ENCODE measurements around the gene KLF15. TPM values are rescaled to one million over a fixed set of nuclear protein-coding genes. Genes with fewer than 3 reads are reported as not detected.

KLF15 gene
- total RNA-seq, 1 experiment from 2014 or later = 3.3 TPM

DNA sequence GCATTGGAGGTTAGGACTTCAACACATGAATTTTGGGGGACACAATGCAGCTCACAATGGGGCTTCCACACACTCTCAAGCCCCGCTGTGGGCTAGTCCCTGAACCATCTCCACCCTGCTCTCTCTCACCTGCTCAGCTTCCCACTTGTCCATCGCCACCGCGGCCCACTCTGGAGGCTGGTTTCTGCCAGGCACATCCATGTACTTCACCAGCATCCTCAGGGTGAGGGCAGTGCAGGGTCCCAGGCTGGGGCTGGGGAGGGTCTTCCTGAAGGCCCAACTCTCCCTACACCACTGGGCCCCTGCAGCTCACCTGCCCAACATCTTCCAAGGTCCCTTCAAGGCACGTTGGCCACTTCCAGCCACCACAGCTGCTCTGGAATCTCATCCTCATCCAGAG lies 46.4 kb downstream of the KLF15 start:
- Histone ChIP-seq H3K27me3 (ENCODE audit: insufficient read depth, low read length) (no peaks in the 10 kb centered on the region), H3K4me1 (ENCODE audit: control insufficient read depth in 1 of 2, insufficient read depth in 2 of 2, low read length in 2 of 2) (no peaks in the 10 kb centered on the region), H3K27ac (ENCODE audit: low read depth, low read length) (no peak overlapping the region), H3K9me3 (ENCODE audit: control insufficient read depth in 1 of 2, insufficient read depth in 1 of 2, low read depth in 1 of 2, low read length in 2 of 2) (no peaks in the 10 kb centered on the region), H3K79me2 (ENCODE audit: insufficient read depth, low read length) (no peaks in the 10 kb centered on the region), H3K36me3 (ENCODE audit: control insufficient read depth in 1 of 2, insufficient read depth in 2 of 2, low read length in 2 of 2) (no peaks in the 10 kb centered on the region), H3K4me3 (replicated peaks in 1 of 2; ENCODE audit: low read depth in 1 of 2, low read length in 2 of 2) (no peak overlapping the region), H2AFZ (ENCODE audit: low read depth, low read length, poor library complexity, severe bottlenecking) (no peak overlapping the region), H3K9me2 (ENCODE audit: insufficient read depth) (no peaks in the 10 kb centered on the region), H3K9ac (ENCODE audit: low read length) (no peak overlapping the region), H4K20me1 (ENCODE audit: insufficient read depth) (no peaks in the 10 kb centered on the region), H3K4me2 (ENCODE audit: low read length) (no peak overlapping the region)
- intact Hi-C loops (cut with micrococcal nuclease) = no loop called here
- DNase-seq (ENCODE audit: low read depth, low spot score) (no peak), ATAC-seq (no peak)
- POLR2A ChIA-PET = no interaction called here
- TF ChIP-seq CEBPB (IDR thresholded peaks at IDR 0.05; ENCODE audit: low read depth) (no peak), ZNF274 (IDR thresholded peaks at IDR 0.05; ENCODE audit: low read depth, low read length) (no peak), EZH2phosphoT487 (IDR thresholded peaks at IDR 0.05; ENCODE audit: borderline replicate concordance) (no peak), ATF3 (IDR thresholded peaks at IDR 0.05) (no peak), EZH2 (IDR thresholded peaks at IDR 0.05) (no peak), POLR2A (IDR thresholded peaks at IDR 0.05; ENCODE audit: borderline replicate concordance, extremely low read depth, insufficient read depth, insufficient read length) (no peak), ZFX (IDR thresholded peaks at IDR 0.05) (no peak), SIN3A (IDR thresholded peaks at IDR 0.05; ENCODE audit: low read depth) (no peak), SP1 (IDR thresholded peaks at IDR 0.05; ENCODE audit: low read depth) (no peak), SRF (IDR thresholded peaks at IDR 0.05; ENCODE audit: low read depth) (no peak), POLR2AphosphoS5 (IDR thresholded peaks at IDR 0.05; ENCODE audit: low read depth, low read length) (no peak)
- TF ChIP-seq, protein P1, sequence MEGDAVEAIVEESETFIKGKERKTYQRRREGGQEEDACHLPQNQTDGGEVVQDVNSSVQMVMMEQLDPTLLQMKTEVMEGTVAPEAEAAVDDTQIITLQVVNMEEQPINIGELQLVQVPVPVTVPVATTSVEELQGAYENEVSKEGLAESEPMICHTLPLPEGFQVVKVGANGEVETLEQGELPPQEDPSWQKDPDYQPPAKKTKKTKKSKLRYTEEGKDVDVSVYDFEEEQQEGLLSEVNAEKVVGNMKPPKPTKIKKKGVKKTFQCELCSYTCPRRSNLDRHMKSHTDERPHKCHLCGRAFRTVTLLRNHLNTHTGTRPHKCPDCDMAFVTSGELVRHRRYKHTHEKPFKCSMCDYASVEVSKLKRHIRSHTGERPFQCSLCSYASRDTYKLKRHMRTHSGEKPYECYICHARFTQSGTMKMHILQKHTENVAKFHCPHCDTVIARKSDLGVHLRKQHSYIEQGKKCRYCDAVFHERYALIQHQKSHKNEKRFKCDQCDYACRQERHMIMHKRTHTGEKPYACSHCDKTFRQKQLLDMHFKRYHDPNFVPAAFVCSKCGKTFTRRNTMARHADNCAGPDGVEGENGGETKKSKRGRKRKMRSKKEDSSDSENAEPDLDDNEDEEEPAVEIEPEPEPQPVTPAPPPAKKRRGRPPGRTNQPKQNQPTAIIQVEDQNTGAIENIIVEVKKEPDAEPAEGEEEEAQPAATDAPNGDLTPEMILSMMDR (IDR thresholded peaks at IDR 0.05 in 2 of 3, conservative IDR thresholded peaks at IDR 0.05 in 1 of 3; ENCODE audit: borderline replicate concordance in 1 of 3, insufficient read depth in 1 of 3, low read depth in 2 of 3, low read length in 2 of 3) = no peak
- no TSS peak for BruUV-seq (replicated peaks)
- RAD21 ChIA-PET (ENCODE audit: low non-redundant PET in 1 of 2, low total read pairs in 2 of 2, uncharacterized antibody in 2 of 2, unreplicated experiment in 2 of 2) = no interaction called here
- CTCF ChIA-PET = no interaction called here

All from HCT116 (cell line).